H9 (cell line): Measurements from ENCODE around the gene JAML. TPM values are rescaled to one million over a fixed set of nuclear protein-coding genes. Genes with fewer than 3 reads are reported as not detected.
A peak's percentile ranks its signal among the peaks of the same experiment; 100 is the strongest.

ENCODE experiments used
- DNase-seq: peaks from one replicate; pipeline ENCODE4 v3.0.0-alpha.2; 2017
- H2AFZ ChIP-seq: one replicate; pipeline ENCODE4 v1.6.1; 2013; ENCODE audit warnings: mild to moderate bottlenecking, low read length, control low read depth, moderate library complexity
- H2AK5ac ChIP-seq: 2 replicates; pipeline ENCODE4 v1.6.1; 2013; ENCODE audit warnings: low read length, control low read depth, mixed read lengths; ENCODE audit not compliant: insufficient read length
- H2BK120ac ChIP-seq: one replicate; pipeline ENCODE4 v1.6.1; 2013; ENCODE audit warnings: low read depth, mild to moderate bottlenecking, low read length, control low read depth, inconsistent platforms; ENCODE audit not compliant: poor library complexity, severe bottlenecking
- H2BK12ac ChIP-seq: 2 replicates; pipeline ENCODE4 v1.6.1; 2013; ENCODE audit warnings: low read length, control low read depth, mixed read lengths, low read depth; ENCODE audit not compliant: insufficient read length
- H2BK15ac ChIP-seq: 2 replicates; pipeline ENCODE4 v1.6.1; 2013; ENCODE audit warnings: low read depth, low read length, control low read depth
- H2BK20ac ChIP-seq: one replicate; pipeline ENCODE4 v1.6.1; 2013; ENCODE audit warnings: low read depth, mild to moderate bottlenecking, low read length, control low read depth, inconsistent platforms; ENCODE audit not compliant: poor library complexity, severe bottlenecking
- H2BK5ac ChIP-seq: 2 replicates; pipeline ENCODE4 v1.6.1; 2013; ENCODE audit warnings: low read length, control low read depth, mixed read lengths; ENCODE audit not compliant: insufficient read length
- H3K14ac ChIP-seq: 2 replicates; pipeline ENCODE4 v1.6.1; 2013; ENCODE audit warnings: low read length, control low read depth; ENCODE audit not compliant: insufficient read depth
- H3K18ac ChIP-seq: 2 replicates; pipeline ENCODE4 v1.6.1; 2013; ENCODE audit warnings: low read depth, mild to moderate bottlenecking, mixed read lengths, low read length, control low read depth; ENCODE audit not compliant: insufficient read length
- H3K23ac ChIP-seq: 2 replicates; pipeline ENCODE4 v1.6.1; 2013; ENCODE audit warnings: low read length, control low read depth, mixed read lengths, low read depth; ENCODE audit not compliant: insufficient read length
- H3K23me2 ChIP-seq: 2 replicates; pipeline ENCODE4 v1.6.1; 2013; ENCODE audit warnings: low read depth, mild to moderate bottlenecking, mixed read lengths, low read length, control low read depth; ENCODE audit not compliant: insufficient read length, poor library complexity, severe bottlenecking
- H3K27ac ChIP-seq: 2 replicates; pipeline ENCODE4 v1.5.1; 2013; ENCODE audit warnings: low read length, control low read depth, mixed read lengths, low read depth; ENCODE audit not compliant: insufficient read length
- H3K27me3 ChIP-seq: 2 replicates; pipeline ENCODE4 v1.6.1; 2013; ENCODE audit warnings: low read length, control low read depth, inconsistent platforms; ENCODE audit not compliant: insufficient read depth
- H3K4ac ChIP-seq: 2 replicates; pipeline ENCODE4 v1.6.1; 2013; ENCODE audit warnings: low read depth, mild to moderate bottlenecking, control low read depth, inconsistent platforms, low read length, moderate library complexity
- H3K4me1 ChIP-seq: 2 replicates; pipeline ENCODE4 v1.6.1; 2013; ENCODE audit warnings: low read length, control low read depth, inconsistent platforms; ENCODE audit not compliant: insufficient read depth
- H3K4me2 ChIP-seq: 2 replicates; pipeline ENCODE4 v1.6.1; 2013; ENCODE audit warnings: low read length, control low read depth, mixed read lengths; ENCODE audit not compliant: insufficient read length, insufficient read depth
- H3K56ac ChIP-seq: 2 replicates; pipeline ENCODE4 v1.6.1; 2013; ENCODE audit warnings: low read depth, mild to moderate bottlenecking, mixed read lengths, low read length, control low read depth; ENCODE audit not compliant: insufficient read length
- H3K79me1 ChIP-seq: 2 replicates; pipeline ENCODE4 v1.6.1; 2013; ENCODE audit warnings: low read depth, mild to moderate bottlenecking, moderate library complexity, low read length, control low read depth, inconsistent platforms; ENCODE audit not compliant: insufficient read depth, poor library complexity, severe bottlenecking
- H3K79me2 ChIP-seq: 2 replicates; pipeline ENCODE4 v1.6.1; 2013; ENCODE audit warnings: low read length, control low read depth, inconsistent platforms; ENCODE audit not compliant: insufficient read depth
- H3K9ac ChIP-seq: 2 replicates; pipeline ENCODE4 v1.6.1; 2013; ENCODE audit warnings: low read length, control low read depth, mixed read lengths; ENCODE audit not compliant: insufficient read length; ENCODE audit errors: extremely low read depth
- H3K9me3 ChIP-seq: one replicate; pipeline ENCODE4 v1.6.1; 2013; ENCODE audit warnings: low read depth, low read length, inconsistent platforms; ENCODE audit not compliant: control insufficient read depth
- H3T11ph ChIP-seq: one replicate; pipeline ENCODE4 v1.6.1; 2013; ENCODE audit warnings: mild to moderate bottlenecking, low read length, control low read depth, inconsistent platforms
- H4K20me1 ChIP-seq: one replicate; pipeline ENCODE4 v1.6.1; 2013; ENCODE audit not compliant: control insufficient read depth, insufficient read length, insufficient read depth
- H4K5ac ChIP-seq: 2 replicates; pipeline ENCODE4 v1.6.1; 2013; ENCODE audit warnings: low read depth, mild to moderate bottlenecking, mixed read lengths, low read length, control low read depth; ENCODE audit not compliant: insufficient read length
- H4K8ac ChIP-seq: replicated peaks from 2 replicates; pipeline ENCODE4 v1.6.1; 2013; ENCODE audit warnings: low read length, control low read depth, mixed read lengths, low read depth; ENCODE audit not compliant: insufficient read length
- H4K91ac ChIP-seq: 2 replicates; pipeline ENCODE4 v1.6.1; 2013; ENCODE audit warnings: low read depth, mild to moderate bottlenecking, moderate library complexity, mixed read lengths, low read length, control low read depth; ENCODE audit not compliant: insufficient read length
- H3K27ac Mint-ChIP-seq, 3 experiments: 2 replicates in 2 of 3; 3 replicates in 1 of 3; pipeline ENCODE4 v1.8.0; 2020 to 2021; ENCODE audit warnings: mixed read lengths in 3 of 3, mild to moderate bottlenecking in 1 of 3, moderate library complexity in 1 of 3
- H3K27me3 Mint-ChIP-seq: 2 replicates; pipeline ENCODE4 v1.8.0; 2021; ENCODE audit warnings: low read depth, mild to moderate bottlenecking, moderate library complexity, mixed read lengths
- H3K36me3 Mint-ChIP-seq, 3 experiments: 2 replicates in 2 of 3; 3 replicates in 1 of 3; pipeline ENCODE4 v1.8.0; 2020 to 2021; ENCODE audit warnings: low read depth in 3 of 3, mixed read lengths in 3 of 3; ENCODE audit not compliant: insufficient read depth in 1 of 3
- H3K4me1 Mint-ChIP-seq, 2 experiments: 2 replicates each; pipeline ENCODE4 v1.8.0; 2020; ENCODE audit warnings: mixed read lengths in 2 of 2
- H3K4me3 Mint-ChIP-seq, 2 experiments: 2 replicates in 1 of 2; 3 replicates in 1 of 2; pipeline ENCODE4 v1.8.0; 2020 to 2021; ENCODE audit warnings: mild to moderate bottlenecking in 2 of 2, mixed read lengths in 2 of 2, moderate library complexity in 1 of 2
- H3K9me3 Mint-ChIP-seq, 2 experiments: 2 replicates in 1 of 2; 3 replicates in 1 of 2; pipeline ENCODE4 v1.8.0; 2020; ENCODE audit warnings: mild to moderate bottlenecking in 2 of 2, mixed read lengths in 2 of 2, moderate library complexity in 1 of 2
- WGBS: extraction: QIAGEN DNeasy Blood & Tissue Kit; methylation state at CpG from one replicate; pipeline ENCODE4 v1.1.7; 2013; ENCODE audit warnings: missing lambda C conversion rate, low lambda C conversion rate, mixed read lengths; ENCODE audit not compliant: insufficient read length; ENCODE audit errors: extremely low coverage; 5-methylcytosine and 5-hydroxymethylcytosine counted together
- total RNA-seq: library from RNA; stranded (reverse); gene quantifications from 2 replicates; pipeline ENCODE4 v1.2.1, GENCODE V29; 2021
- TF ChIP-seq, protein P1 (sequence below): fragments of 200-600 bp; sonication (generic); conservative IDR thresholded peaks from 3 replicates; pipeline ENCODE4 v1.8.0; 2021; ENCODE audit warnings: antibody characterized with exemption, mild to moderate bottlenecking

JAML gene
- total RNA-seq, 1 experiment from 2014 or later = 0.48 TPM

- H3K4ac ChIP-seq = no peak overlapping the region
- peaks cover 57% of the 10 kb centered on the region for H3K27me3 ChIP-seq
Observed at GRCh38 chr11:118156531-118157185, 68.2 kb downstream of the JAML start.

More at GRCh38 chr11:118156531-118157185, 68.2 kb downstream of the JAML start:
- no peak overlapping the region for H3K18ac ChIP-seq
- H2AK5ac ChIP-seq = no peak overlapping the region
- no peaks in the 10 kb centered on the region; a peak in 1 of 7 replicates for H3K36me3 Mint-ChIP-seq
- no peaks in the 10 kb centered on the region for H3K79me1 ChIP-seq
- no CpG with 5 or more reads among the region's 21 CpGs for WGBS
- no peaks in the 10 kb centered on the region for H4K20me1 ChIP-seq
- peaks cover 15% of the 10 kb centered on the region for H3K4me1 ChIP-seq
- peaks cover 45 to 48% of the 10 kb centered on the region in 2 experiments for H3K4me1 Mint-ChIP-seq
- no peak overlapping the region for H4K91ac ChIP-seq
- H3K23me2 ChIP-seq = peaks cover 30% of the 10 kb centered on the region
- H2BK5ac ChIP-seq = no peak overlapping the region
- H2BK120ac ChIP-seq = no peak overlapping the region
- H3K4me2 ChIP-seq = peak overlapping the region; percentile 52
- peak; percentile 73 for DNase-seq
- H3K9me3 ChIP-seq = no peaks in the 10 kb centered on the region
- no peak overlapping the region for H3T11ph ChIP-seq
- H3K27ac ChIP-seq = no peak overlapping the region
- H3K79me2 ChIP-seq = no peaks in the 10 kb centered on the region
- H3K14ac ChIP-seq = no peak overlapping the region
- H3K27ac Mint-ChIP-seq = no peak overlapping the region
- H3K9me3 Mint-ChIP-seq = no peaks in the 10 kb centered on the region; a peak in 1 of 5 replicates
- no peak overlapping the region for H2BK12ac ChIP-seq
- peaks cover 98% of the 10 kb centered on the region for H3K27me3 Mint-ChIP-seq
- H2BK20ac ChIP-seq = no peak overlapping the region
- TF ChIP-seq, protein P1, sequence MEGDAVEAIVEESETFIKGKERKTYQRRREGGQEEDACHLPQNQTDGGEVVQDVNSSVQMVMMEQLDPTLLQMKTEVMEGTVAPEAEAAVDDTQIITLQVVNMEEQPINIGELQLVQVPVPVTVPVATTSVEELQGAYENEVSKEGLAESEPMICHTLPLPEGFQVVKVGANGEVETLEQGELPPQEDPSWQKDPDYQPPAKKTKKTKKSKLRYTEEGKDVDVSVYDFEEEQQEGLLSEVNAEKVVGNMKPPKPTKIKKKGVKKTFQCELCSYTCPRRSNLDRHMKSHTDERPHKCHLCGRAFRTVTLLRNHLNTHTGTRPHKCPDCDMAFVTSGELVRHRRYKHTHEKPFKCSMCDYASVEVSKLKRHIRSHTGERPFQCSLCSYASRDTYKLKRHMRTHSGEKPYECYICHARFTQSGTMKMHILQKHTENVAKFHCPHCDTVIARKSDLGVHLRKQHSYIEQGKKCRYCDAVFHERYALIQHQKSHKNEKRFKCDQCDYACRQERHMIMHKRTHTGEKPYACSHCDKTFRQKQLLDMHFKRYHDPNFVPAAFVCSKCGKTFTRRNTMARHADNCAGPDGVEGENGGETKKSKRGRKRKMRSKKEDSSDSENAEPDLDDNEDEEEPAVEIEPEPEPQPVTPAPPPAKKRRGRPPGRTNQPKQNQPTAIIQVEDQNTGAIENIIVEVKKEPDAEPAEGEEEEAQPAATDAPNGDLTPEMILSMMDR = no peak
- no peak overlapping the region for H3K56ac ChIP-seq
- H2AFZ ChIP-seq = no peak overlapping the region
- no peak overlapping the region for H3K9ac ChIP-seq
- no peak overlapping the region for H4K8ac ChIP-seq
- H2BK15ac ChIP-seq = no peak overlapping the region
- H4K5ac ChIP-seq = no peak overlapping the region
- peak overlapping the region; percentile 35 to 72 for H3K4me3 Mint-ChIP-seq
- H3K23ac ChIP-seq = no peak overlapping the region
